Measurements from ENCODE around the gene SEMA6B.
"Not testable (repeated sequence)": the region's sequence is repeated elsewhere in the genome, so short reads cannot be mapped to it uniquely, and the experiment has no call there.

SEMA6B gene

GRCh38 chr19:4542896-4543841 lies 16.3 kb downstream of the SEMA6B start:
- no peak for DNase-seq

DNA sequence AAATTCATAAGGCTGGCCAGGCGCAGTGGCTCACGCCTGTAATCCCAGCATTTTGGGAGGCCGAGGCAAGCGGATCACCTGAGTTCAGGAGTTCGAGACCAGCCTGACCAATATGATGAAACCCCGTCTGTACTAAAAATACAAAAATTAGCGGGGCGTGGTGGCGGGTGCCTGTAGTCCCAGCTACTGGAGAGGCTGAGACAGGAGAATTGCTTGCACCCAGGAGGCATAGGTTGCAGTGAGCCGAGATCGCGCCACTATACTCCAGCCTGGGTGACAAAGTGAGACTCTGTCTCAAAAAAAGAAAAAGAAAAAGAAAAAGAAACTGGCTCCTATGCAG lies 17.7 kb downstream of the SEMA6B start:
- not testable (repeated sequence) for DNase-seq

DNA sequence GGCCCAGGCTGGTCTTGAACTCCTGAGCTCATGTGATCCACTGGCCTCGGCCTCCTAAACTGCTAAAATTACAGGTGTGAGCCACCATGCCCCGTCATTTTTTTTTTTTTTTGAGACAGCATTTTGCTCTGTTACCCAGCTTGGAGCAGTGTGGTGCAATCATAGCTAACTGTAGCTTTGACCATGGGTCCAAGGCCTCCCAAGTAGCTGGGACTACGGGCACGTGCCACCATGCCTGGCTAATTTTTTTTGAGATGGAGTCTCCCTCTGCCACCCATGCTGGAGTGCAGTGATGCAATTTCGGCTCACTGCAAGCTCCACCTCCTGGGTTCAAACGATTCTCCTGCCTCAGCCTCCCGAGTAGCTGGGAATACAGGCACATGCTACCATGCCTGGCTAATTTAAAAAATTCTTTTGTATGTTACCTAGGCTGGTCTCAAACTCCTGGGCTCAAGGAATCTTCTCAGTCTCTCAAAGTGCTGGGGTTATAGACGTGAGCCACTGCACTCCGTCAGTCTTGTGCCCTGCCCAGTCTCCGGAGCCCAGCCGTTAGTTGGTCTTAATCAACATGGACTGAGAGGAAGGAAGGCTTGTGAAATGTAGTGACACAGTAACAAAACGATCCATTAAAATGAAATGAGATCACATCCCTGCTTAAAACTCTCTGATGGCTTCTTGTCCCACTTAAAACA lies 18.2 kb downstream of the SEMA6B start:
- DNase-seq: no peak

GRCh38 chr19:4539693-4540581 lies 19.5 kb downstream of the SEMA6B start, which contains the start of gene LRG1:
Gene LRG1, minus strand, starts transcription at chr19:4540036. Its CDS starts 23 bp downstream, at chr19:4540013.
- no peak for DNase-seq

GRCh38 chr19:4539169-4539692 lies 20.3 kb downstream of the SEMA6B start:
- DNase-seq: no peak

- DNase-seq: no peak
These were observed 20.9 kb downstream of the SEMA6B start for GRCh38 chr19:4538601-4538954.

- DNase-seq: no peak
These were observed 21.4 kb downstream of the SEMA6B start for GRCh38 chr19:4537953-4538600.

DNA sequence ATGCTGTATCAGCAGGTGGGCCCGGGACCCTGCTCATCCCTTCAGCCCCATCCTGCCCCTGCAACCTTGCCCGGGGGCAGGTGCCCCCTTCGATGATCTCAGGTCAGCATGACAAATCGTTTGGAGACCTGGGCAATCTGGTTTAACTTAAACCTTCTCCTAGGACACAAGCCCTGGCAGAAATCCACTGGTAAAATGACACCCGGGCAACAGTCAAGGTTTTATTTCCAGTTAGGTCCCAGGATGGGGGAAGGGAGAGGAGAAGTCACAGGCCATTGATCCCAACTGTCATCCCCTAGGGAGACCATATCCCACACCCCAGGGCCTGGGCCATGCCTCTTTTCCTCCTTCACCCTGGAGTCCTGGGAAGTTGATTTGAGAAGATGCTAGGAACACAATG lies 22.7 kb downstream of the SEMA6B start:
- DNase-seq: no peak

GRCh38 chr19:4534836-4535658 lies 24.4 kb downstream of the SEMA6B start, which contains the start of gene PLIN5:
Gene PLIN5, minus strand, starts transcription at chr19:4535224. Its CDS starts 1,150 bp downstream, at chr19:4534074.
- peak in 1 of 2 experiments; percentile 45 for DNase-seq

DNA sequence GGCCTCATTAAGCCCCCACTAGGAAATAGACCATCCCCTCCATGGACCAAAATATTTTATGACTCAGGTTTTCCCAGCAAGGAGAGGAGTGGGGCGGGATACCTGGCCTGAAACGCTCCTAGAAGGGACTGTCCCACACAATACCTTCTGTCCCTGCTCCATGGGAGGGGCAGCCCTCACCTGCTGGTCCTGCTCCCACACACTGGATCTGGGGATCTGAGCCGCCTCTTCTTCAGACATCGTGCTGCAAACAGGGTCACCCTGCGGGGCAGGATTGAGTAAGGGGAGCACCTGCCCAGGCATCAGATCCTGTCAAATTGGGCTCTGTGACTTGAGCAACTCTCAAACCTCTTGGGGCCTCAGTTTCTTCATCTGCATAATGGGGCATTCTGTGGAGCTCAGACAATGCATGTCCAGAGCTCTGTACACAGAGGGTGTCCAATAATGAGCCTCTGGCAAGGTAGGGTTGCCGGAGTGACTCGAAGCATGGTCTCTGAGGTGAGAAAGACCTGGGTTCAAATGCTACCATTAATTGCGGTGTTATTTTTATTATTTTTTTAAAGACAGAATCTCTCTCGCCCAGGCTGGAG lies 25.6 kb downstream of the SEMA6B start:
- no peak for DNase-seq

- DNase-seq: no peak
These were observed 26.1 kb downstream of the SEMA6B start for GRCh38 chr19:4533334-4533733.

GRCh38 chr19:4531562-4532165 lies 27.8 kb downstream of the SEMA6B start:
- DNase-seq: no peak

- DNase-seq: no peak
These were observed 29.5 kb downstream of the SEMA6B start for GRCh38 chr19:4529924-4530522.

DNA sequence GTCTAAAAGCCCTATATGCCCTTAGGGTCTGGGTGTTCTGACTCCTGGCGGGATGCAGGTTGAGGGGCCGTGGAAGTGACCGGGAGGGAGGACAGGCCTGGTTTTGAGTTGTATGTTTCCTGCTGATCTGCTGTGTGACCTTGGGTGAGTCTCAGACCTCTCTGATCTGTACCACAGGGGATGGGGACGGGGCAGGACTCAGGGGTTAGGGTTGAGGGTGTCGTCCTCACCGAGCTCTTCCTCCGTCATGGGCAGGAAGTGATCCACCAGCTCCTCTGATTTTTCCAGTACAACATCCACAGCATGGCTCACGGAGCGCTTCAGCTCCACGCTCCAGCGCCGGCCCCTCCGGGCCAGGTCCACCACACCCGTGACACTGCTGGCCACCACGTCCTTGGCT lies 30.6 kb downstream of the SEMA6B start:
- no peak for DNase-seq

DNA sequence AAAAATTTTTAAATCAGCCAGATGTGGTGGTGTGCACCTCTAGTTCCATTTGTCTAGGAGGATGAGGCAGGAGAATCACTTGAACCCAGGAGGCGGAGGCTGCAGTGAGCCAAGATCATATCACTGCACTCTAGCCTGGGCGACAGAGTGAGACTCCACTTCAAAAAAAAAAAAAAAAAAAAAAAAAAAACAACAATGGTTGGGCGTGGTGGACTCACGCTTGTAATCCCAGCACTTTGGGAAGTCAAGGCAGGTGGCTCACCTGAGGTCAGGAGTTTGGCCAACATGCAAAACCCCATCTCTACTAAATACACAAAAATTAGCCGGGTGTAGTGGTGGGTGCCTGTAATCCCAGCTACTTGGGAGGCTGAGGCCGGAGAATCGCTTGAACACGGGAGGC lies 32.1 kb downstream of the SEMA6B start:
- not testable (repeated sequence) for DNase-seq

DNA sequence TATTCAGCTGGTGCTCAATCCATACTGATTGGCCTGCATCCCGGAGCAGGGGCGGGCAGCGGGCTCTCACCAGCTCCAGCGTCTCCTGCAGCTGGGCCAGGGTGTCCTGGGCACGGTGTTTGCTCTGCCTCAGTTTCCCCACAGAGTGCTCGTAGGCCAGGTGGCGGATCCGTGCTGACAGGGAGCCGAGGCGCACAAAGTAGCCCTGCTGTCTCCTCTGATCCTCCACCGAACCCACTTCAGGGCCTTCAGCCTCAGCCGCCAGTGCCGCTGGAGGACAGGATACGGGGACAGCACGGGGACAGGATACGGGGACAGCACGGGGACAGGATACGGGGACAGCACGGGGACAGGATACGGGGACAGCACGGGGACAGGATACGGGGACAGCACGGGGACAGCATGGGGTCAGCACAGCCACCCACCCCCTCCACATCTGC lies 33.9 kb downstream of the SEMA6B start:
- DNase-seq: no peak

- no peak for DNase-seq
These were observed 34.5 kb downstream of the SEMA6B start for GRCh38 chr19:4524808-4525562.

- DNase-seq: no peak
These were observed 36.0 kb downstream of the SEMA6B start for GRCh38 chr19:4523306-4524110.
